ENCODE data around the gene PAPLN. TPM values are rescaled to one million over a fixed set of nuclear protein-coding genes. Genes with fewer than 3 reads are reported as not detected.

The PAPLN gene
- total and polyA plus RNA-seq, 9 of the 15 experiments (the other 6 are each of a cell fraction or from before 2014, with no cell fraction given): 0.43 to 3.5 (median 1.7) TPM

- BruUV-seq (replicated peaks): no TSS peak
- Histone ChIP-seq H3K4me2 (ENCODE audit: insufficient read depth, low read length) (no peak overlapping the region), H3K4me1 (replicated peaks in 1 of 2; ENCODE audit: control insufficient read depth in 2 of 2, insufficient read depth in 2 of 2, low read length in 2 of 2) (peaks cover 0 to 22% of the 10 kb centered on the region in 2 experiments; a peak in 2 of 5 replicates), H3K27me3 (ENCODE audit: control insufficient read depth in 2 of 2, insufficient read depth in 2 of 2, low read length in 2 of 2) (peaks cover 31 to 74% of the 10 kb centered on the region in 2 experiments), H3K79me2 (ENCODE audit: control insufficient read depth, insufficient read depth, low read length) (no peaks in the 10 kb centered on the region), H3K9ac (ENCODE audit: insufficient read depth in 1 of 2, low read depth in 2 of 2, low read length in 2 of 2) (no peak overlapping the region), H3K27ac (ENCODE audit: extremely low read depth, low read depth, low read length) (no peak overlapping the region), H3K9me3 (replicated peaks; ENCODE audit: control insufficient read depth, insufficient read depth, low read depth, low read length) (no peaks in the 10 kb centered on the region), H4K20me1 (replicated peaks; ENCODE audit: control insufficient read depth, insufficient read depth, low read length) (0 out of 2 replicates have a peak, but pooled peaks cover 4% of the 10 kb centered on the region), H3K9me1 (ENCODE audit: control insufficient read depth, insufficient read depth, low read length) (no peaks in the 10 kb centered on the region), H3K4me3 (no peak overlapping the region), H2AFZ (ENCODE audit: low read depth, low read length) (no peak overlapping the region), H3K36me3 (ENCODE audit: control insufficient read depth, insufficient read depth, low read length) (no peaks in the 10 kb centered on the region)
- TF ChIP-seq RBFOX2 (IDR thresholded peaks at IDR 0.05; ENCODE audit: low read depth, low read length) (no peak), ZNF699 (CRISPR knock-in tag; IDR thresholded peaks at IDR 0.05; ENCODE audit: insufficient replicate concordance) (no peak), ZNF384 (IDR thresholded peaks at IDR 0.05; ENCODE audit: low read depth, low read length) (no peak), STAT5B (CRISPR knock-in tag; IDR thresholded peaks at IDR 0.05) (no peak), SMAD1 (IDR thresholded peaks at IDR 0.05; ENCODE audit: low read depth, low read length, partially characterized antibody) (no peak), EP300 (IDR thresholded peaks at IDR 0.05; ENCODE audit: low read length) (no peak), MCM5 (IDR thresholded peaks at IDR 0.05; ENCODE audit: low read depth) (no peak), ZNF3 (CRISPR knock-in tag; IDR thresholded peaks at IDR 0.05) (no peak)
- ChIA-PET CTCF (ENCODE audit: low intra/inter-chr PET ratio) (no interaction called here), POLR2A (interaction anchor here (0.9 kb wide), 1 partner anchor 605 kb away, joined by 3 read pairs; no protein-coding TSS in a partner anchor)
- in situ Hi-C loops (cut with MboI): loop anchor here (10.0 kb wide), 1 partner anchor 724 kb away; no protein-coding TSS in a partner anchor
- ATAC-seq (no peak), DNase-seq (ENCODE audit: extremely low read depth in 1 of 4, low spot score in 3 of 4) (no peak), FAIRE-seq (no peak)
- intact Hi-C loops (cut with micrococcal nuclease): loop anchor here (5.0 kb wide), 1 partner anchor 233 kb away; no protein-coding TSS in a partner anchor
- 52% methylated on average over 10 of the region's 11 CpGs for WGBS (ENCODE audit: insufficient coverage, low coverage, missing lambda C conversion rate)
These were observed 1.6 kb downstream of the PAPLN start for GRCh38 chr14:73238941-73239340.
